Thymus (tissue), 14 donors: Measurements from ENCODE around the gene CALML4. TPM values are rescaled to one million over a fixed set of nuclear protein-coding genes. Genes with fewer than 3 reads are reported as not detected.
A peak's percentile ranks its signal among the peaks of the same experiment; 100 is the strongest.

Experiments used
- DNase-seq, 9 donors: peaks; one replicate each; pipeline ENCODE4 v3.0.0-alpha.2; 2013; ENCODE audit warnings: low spot score in 9 of 9, low read depth in 6 of 9, missing footprints in 1 of 9
- H3K27ac ChIP-seq, 2 donors: one replicate each; pipeline ENCODE4 v1.5.1; 2013; ENCODE audit warnings: control low read depth in 1 of 2, low read depth in 1 of 2, low read length in 1 of 2, mild to moderate bottlenecking in 1 of 2, moderate library complexity in 1 of 2
- H3K27me3 ChIP-seq, 2 donors: one replicate each; pipeline ENCODE4 v1.5.1; 2013; ENCODE audit warnings: low read length in 1 of 2; ENCODE audit not compliant: control insufficient read depth in 2 of 2, insufficient read depth in 1 of 2
- H3K36me3 ChIP-seq, 2 donors: one replicate each; pipeline ENCODE4 v1.5.1; 2013; ENCODE audit warnings: low read length in 1 of 2, mild to moderate bottlenecking in 1 of 2, moderate library complexity in 1 of 2; ENCODE audit not compliant: control insufficient read depth in 2 of 2, insufficient read depth in 2 of 2
- H3K4me1 ChIP-seq, 2 donors: one replicate each; pipeline ENCODE4 v1.5.1; 2013; ENCODE audit warnings: low read length in 2 of 2; ENCODE audit not compliant: control insufficient read depth in 2 of 2, insufficient read depth in 2 of 2
- H3K4me3 ChIP-seq, 2 donors: one replicate each; pipeline ENCODE4 v1.5.1; 2013; ENCODE audit warnings: low read length in 2 of 2, control low read depth in 1 of 2, mild to moderate bottlenecking in 1 of 2
- H3K9me3 ChIP-seq, 2 donors: one replicate each; pipeline ENCODE4 v1.5.1; 2013; ENCODE audit warnings: low read length in 1 of 2, mild to moderate bottlenecking in 1 of 2; ENCODE audit not compliant: control insufficient read depth in 2 of 2, insufficient read depth in 1 of 2
- WGBS: extraction: QIAGEN DNeasy Blood & Tissue Kit; methylation state at CpG from one replicate; pipeline ENCODE4 v1.1.7; 2013; 5-methylcytosine and 5-hydroxymethylcytosine counted together
- long read RNA-seq, 10 donors: transcript quantifications; one replicate each; lab custom pipeline, GENCODE V29; 2026
- polyA plus RNA-seq: library from polyadenylated mRNA; stranded (reverse); fragments of 200-250 nt; gene quantifications from one replicate; pipeline ENCODE4 v1.2.3, GENCODE V29; 2013
- total RNA-seq: library from RNA; stranded (reverse); fragments of 120-200 nt; gene quantifications from one replicate; pipeline ENCODE4 v1.2.4, GENCODE V29; 2013
- donor health status: healthy.

The CALML4 gene, protein sequence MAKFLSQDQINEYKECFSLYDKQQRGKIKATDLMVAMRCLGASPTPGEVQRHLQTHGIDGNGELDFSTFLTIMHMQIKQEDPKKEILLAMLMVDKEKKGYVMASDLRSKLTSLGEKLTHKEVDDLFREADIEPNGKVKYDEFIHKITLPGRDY
- total RNA-seq: 8.8 TPM
- 18.3 TPM for polyA plus RNA-seq
- long read RNA-seq, donor 1: 0 reads
- long read RNA-seq, donor 2: 0 reads
- long read RNA-seq, donor 3, partial matches to known transcripts: 0 of 7 reads
- long read RNA-seq, donor 3, other reads (novel, unspliced or antisense): 0 of 7 reads
- long read RNA-seq, donor 4, full-length matches to known transcripts: 5 of 5 reads
- long read RNA-seq, donor 4, partial matches to known transcripts: 0 of 5 reads
- long read RNA-seq, donor 4, other reads (novel, unspliced or antisense): 0 of 5 reads
- long read RNA-seq, donor 5, full-length matches to known transcripts: 11 of 11 reads
- long read RNA-seq, donor 5, partial matches to known transcripts: 0 of 11 reads
- long read RNA-seq, donor 5, other reads (novel, unspliced or antisense): 0 of 11 reads
- long read RNA-seq, donor 6, full-length matches to known transcripts: 10 of 10 reads
- long read RNA-seq, donor 6, partial matches to known transcripts: 0 of 10 reads
- long read RNA-seq, donor 6, other reads (novel, unspliced or antisense): 0 of 10 reads
- long read RNA-seq, donor 7, partial matches to known transcripts: 0 of 1 reads
- long read RNA-seq, donor 7, other reads (novel, unspliced or antisense): 0 of 1 reads
- long read RNA-seq, donor 8: 0 reads
- long read RNA-seq, donor 9, partial matches to known transcripts: 0 of 5 reads
- long read RNA-seq, donor 9, other reads (novel, unspliced or antisense): 0 of 5 reads
- long read RNA-seq, donor 10, partial matches to known transcripts: 0 of 2 reads
- long read RNA-seq, donor 10, other reads (novel, unspliced or antisense): 0 of 2 reads

DNA sequence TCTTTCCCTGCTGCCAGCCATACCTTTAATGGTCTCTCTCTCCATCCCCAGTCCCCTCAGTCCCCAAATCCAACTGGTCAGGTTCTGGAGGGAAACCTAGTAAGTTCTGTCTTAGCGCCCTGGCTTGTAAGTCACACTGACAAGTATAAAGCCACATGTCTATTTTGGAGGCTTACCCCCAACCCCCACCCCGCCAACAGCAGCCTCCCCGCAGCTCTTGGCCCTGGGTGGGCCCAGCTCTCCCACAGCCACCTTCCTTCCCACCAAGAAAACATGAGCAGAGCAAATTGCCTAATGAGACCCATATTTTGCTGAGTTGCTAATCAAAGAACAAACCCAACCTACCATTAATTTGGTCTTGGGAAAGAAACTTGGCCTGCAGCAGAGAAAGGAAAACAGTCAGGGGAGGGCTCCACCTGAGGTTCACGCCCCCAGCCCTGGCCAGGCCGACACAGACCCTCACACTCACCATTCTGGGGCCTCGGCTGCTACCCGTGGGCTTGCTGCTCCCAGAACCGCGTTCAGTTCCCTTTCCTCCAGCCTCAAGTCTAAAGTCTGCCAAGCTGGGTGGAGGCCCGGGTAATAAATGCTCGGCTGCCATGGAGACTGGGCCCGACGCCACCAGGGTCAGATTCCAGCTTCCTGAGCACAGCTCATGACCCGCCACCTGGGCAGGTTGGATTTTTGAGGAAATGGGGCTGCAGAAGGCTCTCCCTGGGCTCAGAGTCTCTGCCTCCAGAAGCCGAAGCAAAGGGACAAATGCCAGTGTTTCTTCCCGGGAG is at the start of gene CALML4:
TSS of gene CALML4 (minus strand) at position 557 of the 782 bp plus-strand sequence. CDS start at position 472, 85 bp downstream.
- Histone ChIP-seq H3K36me3 (peaks cover 0 to 2% of the 10 kb centered on the region in 2 donors), H3K4me1 (peaks cover 7 to 63% of the 10 kb centered on the region in 2 donors)
- peak in 1 of 9 donors; percentile 25 for DNase-seq

DNA sequence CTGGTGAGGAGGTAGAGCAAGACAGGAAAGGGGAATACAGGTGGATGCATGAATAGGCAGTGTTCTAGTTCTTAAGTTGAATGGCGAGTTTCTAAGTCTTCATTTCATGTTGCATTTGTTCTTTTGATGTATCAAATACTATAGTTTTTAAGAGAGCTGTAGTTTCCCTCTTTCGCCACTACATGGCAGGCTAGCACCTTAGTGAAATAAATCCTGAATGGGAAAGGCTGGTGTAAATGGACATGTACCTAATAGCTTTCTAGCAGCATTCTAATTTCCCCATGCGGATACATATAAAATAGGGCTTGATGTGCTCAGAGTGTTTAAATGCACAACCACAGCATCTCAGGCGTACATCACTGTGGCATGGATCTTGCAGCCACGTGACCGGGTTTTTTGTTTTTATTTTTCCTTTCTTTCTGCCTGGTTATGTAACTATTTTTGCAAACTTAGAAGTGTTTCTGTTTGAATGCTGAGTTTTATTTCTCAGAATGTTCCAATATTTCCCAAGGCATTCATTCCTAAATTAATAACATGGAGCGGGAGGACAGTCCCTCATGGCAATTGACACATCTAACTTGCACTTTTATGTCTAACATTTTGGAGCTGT is 47.9 kb upstream of the CALML4 start:
- peak in 7 of 9 donors; percentile 55 to 87 (median 62) for DNase-seq
- no peaks in the 10 kb centered on the region for H3K36me3 ChIP-seq
- 56% methylated on average over 7 of the region's 7 CpGs for WGBS
- H3K9me3 ChIP-seq: no peaks in the 10 kb centered on the region
- no peak overlapping the region for H3K27ac ChIP-seq
- H3K4me3 ChIP-seq: no peak overlapping the region
- H3K4me1 ChIP-seq: peaks cover 6 to 8% of the 10 kb centered on the region in 2 donors
- peaks cover 4 to 6% of the 10 kb centered on the region in 2 donors for H3K27me3 ChIP-seq

More for the DNA sequence above, at the start of gene CALML4:
- peak within 1 kb of the TSS; percentile 19 to 88 for H3K27ac ChIP-seq
- 71% methylated on average over 16 of the region's 16 CpGs for WGBS
- peak within 1 kb of the TSS in 1 of 2 donors; percentile 35 for H3K4me3 ChIP-seq
- no peaks in the 10 kb centered on the region for H3K27me3 ChIP-seq
- peaks cover 0 to 2% of the 10 kb centered on the region in 2 donors for H3K9me3 ChIP-seq

GRCh38 chr15:68249058-68249713 is 44.1 kb upstream of the CALML4 start:
- 31% methylated on average over 3 of the region's 3 CpGs for WGBS
- Histone ChIP-seq H3K9me3 (peaks cover 0 to 3% of the 10 kb centered on the region in 2 donors), H3K27me3 (no peaks in the 10 kb centered on the region), H3K4me3 (no peak overlapping the region), H3K36me3 (no peaks in the 10 kb centered on the region), H3K4me1 (no peaks in the 10 kb centered on the region), H3K27ac (no peak overlapping the region)
- no peak for DNase-seq

GRCh38 chr15:68244235-68244634 is 39.1 kb upstream of the CALML4 start:
- no peak for DNase-seq
- no peaks in the 10 kb centered on the region for H3K27me3 ChIP-seq
- H3K9me3 ChIP-seq: peaks cover 0 to 10% of the 10 kb centered on the region in 2 donors
- no peak overlapping the region for H3K27ac ChIP-seq
- H3K4me3 ChIP-seq: no peak overlapping the region
- H3K4me1 ChIP-seq: no peaks in the 10 kb centered on the region
- 95% methylated on average over 1 of the region's 1 CpG for WGBS
- H3K36me3 ChIP-seq: no peaks in the 10 kb centered on the region

DNA sequence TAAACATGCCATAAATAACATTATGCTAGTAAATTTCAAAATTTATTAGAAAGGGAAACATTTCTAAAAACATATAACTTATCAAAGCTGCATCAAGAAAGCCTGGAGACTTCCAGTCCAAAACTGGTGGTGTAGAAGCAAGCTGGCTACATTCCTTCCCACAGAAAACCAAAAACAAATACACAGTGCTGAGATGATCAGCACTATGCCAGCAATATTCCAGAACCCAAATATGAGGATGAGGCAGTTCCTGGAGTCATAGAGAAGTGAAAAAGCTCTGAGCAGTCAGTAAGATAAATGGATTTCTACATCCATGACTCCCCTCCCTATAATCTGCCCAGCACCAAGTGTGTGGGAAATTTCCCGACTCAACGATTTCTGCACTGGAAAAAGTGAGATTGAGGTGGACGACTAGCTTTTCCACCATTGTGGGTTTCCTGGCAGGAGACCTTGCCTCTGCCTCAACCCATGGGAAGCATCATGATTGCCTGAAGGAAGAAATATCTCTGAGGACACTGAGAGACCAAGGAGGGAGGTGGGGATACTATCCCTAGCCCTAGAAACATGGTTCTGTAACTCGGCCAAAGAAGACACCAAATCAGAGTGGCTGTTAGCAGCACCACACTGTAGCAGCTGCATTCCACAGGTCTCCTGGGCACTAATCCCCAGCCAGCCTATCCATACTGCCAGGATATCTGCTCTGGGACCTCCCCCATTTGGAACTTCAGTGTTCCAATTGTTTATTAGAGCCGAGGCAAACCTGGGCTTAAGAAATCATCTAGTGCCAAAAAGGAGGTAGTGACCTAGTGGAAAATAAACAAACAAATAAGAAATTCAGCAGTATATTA is 36.2 kb upstream of the CALML4 start:
- H3K9me3 ChIP-seq: peaks cover 0 to 10% of the 10 kb centered on the region in 2 donors
- DNase-seq: no peak
- WGBS: 95% methylated on average over 5 of the region's 5 CpGs
- H3K4me3 ChIP-seq: no peak overlapping the region
- no peak overlapping the region for H3K27ac ChIP-seq
- H3K36me3 ChIP-seq: no peaks in the 10 kb centered on the region
- H3K27me3 ChIP-seq: no peaks in the 10 kb centered on the region
- no peaks in the 10 kb centered on the region for H3K4me1 ChIP-seq

DNA sequence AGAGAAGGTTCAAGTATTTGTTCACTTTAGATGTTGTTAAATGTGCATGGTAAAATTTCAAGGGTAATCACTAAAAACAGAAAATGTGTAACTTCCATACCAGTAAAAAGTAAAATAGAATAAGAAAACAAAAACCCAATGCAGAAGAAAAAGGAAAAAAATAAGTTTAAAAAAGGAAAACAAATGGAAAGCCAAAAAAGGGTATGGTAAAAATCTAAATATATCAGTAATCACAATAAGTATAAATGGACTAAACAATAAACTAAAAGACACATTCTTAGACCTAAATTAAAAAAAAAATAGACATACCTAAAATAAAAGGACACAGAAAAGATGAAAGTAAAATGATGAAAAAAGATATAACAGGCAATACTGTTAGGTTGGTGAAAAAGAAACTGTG is 33.9 kb upstream of the CALML4 start:
- DNase-seq: no peak
- Histone ChIP-seq H3K9me3 (peaks cover 0 to 7% of the 10 kb centered on the region in 2 donors), H3K4me1 (no peaks in the 10 kb centered on the region), H3K27ac (no peak overlapping the region), H3K4me3 (no peak overlapping the region), H3K36me3 (no peaks in the 10 kb centered on the region), H3K27me3 (no peaks in the 10 kb centered on the region)

DNA sequence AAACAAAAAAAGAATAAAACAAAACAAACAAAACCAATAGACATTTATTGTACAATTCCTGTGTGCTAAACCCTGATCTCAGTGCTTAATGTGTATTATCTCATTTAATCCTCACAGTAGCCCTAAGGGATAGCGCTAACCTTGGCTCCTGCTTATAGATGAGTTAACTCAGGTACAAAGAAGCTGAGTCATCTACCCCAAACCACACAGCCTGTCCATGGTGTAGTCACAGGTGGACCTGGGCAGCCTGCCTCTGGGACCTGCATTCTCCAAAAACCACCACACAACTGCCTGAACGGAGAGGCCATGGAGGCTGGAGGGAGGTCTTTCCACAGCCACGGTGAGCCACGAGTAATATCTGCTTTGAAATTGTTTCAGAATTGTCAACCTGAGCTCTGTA is 29.9 kb upstream of the CALML4 start:
- DNase-seq: no peak
- no peak overlapping the region for H3K27ac ChIP-seq
- WGBS: 91% methylated on average over 4 of the region's 4 CpGs
- no peaks in the 10 kb centered on the region for H3K9me3 ChIP-seq
- no peaks in the 10 kb centered on the region for H3K36me3 ChIP-seq
- no peaks in the 10 kb centered on the region for H3K27me3 ChIP-seq
- no peak overlapping the region for H3K4me3 ChIP-seq
- peaks cover 3 to 12% of the 10 kb centered on the region in 2 donors for H3K4me1 ChIP-seq
